Measurements from ENCODE around the gene PACSIN3.

GRCh38 chr11:47152953-47153950 is 33.0 kb downstream of the PACSIN3 start:
- TF ChIP-seq CTCF (IDR thresholded peaks at IDR 0.05; ENCODE audit: low read length) (peak; percentile 95), EZH2 (optimal IDR thresholded peaks at IDR 0.05; ENCODE audit: low read depth, low read length) (no peak)

Measured in MM.1S (cell line).